ENCODE measurements around the gene TFDP2.
"Not testable (repeated sequence)": the region's sequence is repeated elsewhere in the genome, so short reads cannot be mapped to it uniquely, and the experiment has no call there.

TFDP2 gene

DNA sequence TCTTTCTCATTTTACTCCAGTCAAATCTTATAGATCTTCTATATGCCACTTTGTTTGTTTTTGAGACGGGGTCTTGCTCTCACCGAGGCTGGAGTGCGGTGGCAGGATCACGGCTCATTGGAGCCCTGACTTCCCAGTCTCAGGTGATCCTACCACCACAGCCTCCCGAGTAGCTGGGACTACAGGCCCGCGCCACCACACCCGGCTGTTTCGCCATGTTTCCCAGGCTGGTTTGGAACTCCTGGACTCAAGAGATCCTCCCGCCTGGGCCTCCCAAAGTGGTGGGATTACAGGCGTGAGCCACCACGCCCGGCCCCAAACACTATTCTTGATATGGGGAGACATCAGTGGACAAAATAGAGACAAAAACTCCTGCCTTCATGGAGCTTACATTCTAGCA, 927 bp upstream of the TFDP2 start:
- H3K4me3 ChIP-seq (ENCODE audit: low read length in 2 of 2) = no peak overlapping the region
- no peak overlapping the region for H2BK5ac ChIP-seq (ENCODE audit: low read length)

DNA sequence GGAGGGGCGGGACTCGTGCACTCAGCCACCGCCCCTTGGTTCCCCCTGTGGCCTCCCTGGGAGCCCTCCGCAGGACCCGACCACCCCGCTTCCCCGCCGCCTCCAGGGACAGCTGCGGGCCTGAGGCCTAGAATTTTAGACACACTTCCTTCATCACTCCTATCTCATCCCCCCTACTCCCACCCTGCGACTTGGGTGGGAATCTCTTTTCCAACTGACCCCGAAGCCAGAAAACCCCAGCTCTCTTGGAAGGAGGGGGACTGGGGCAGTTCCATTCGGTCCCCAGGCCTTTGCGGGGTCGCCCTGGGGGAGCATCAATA, 289 bp upstream of the TFDP2 start:
- no peak overlapping the region for H3K4ac ChIP-seq (ENCODE audit: low read length)
- no peaks in the 10 kb centered on the region for H3K27me3 ChIP-seq (ENCODE audit: control insufficient read depth in 3 of 3, insufficient read depth in 3 of 3, low read depth in 1 of 3, low read length in 3 of 3)
- no peak for DNase-seq (ENCODE audit: low spot score)
- no CpG with 5 or more reads among the region's 14 CpGs for WGBS, 2 donors (ENCODE audit: extremely low coverage in 2 of 2, insufficient read length in 2 of 2, insufficient replicate concordance in 1 of 2)
- no peak overlapping the region for H3K27ac ChIP-seq (replicated peaks; ENCODE audit: low read length)
- H3K23ac ChIP-seq (ENCODE audit: low read depth, low read length, poor library complexity) = no peak overlapping the region
- H3K36me3 ChIP-seq (replicated peaks in 1 of 2; ENCODE audit: control insufficient read depth in 2 of 2, insufficient read depth in 2 of 2, low read length in 2 of 2) = no peaks in the 10 kb centered on the region
- no peak overlapping the region for H2AK5ac ChIP-seq (ENCODE audit: low read depth, low read length)
- no peak overlapping the region for H4K91ac ChIP-seq (ENCODE audit: low read depth, low read length, poor library complexity)
- no peak overlapping the region for H2BK12ac ChIP-seq (ENCODE audit: low read length)
- H2BK5ac ChIP-seq (ENCODE audit: low read length) = no peak overlapping the region
- H2BK15ac ChIP-seq (ENCODE audit: low read length) = no peak overlapping the region
- peak overlapping the region; percentile 76 for H3K4me2 ChIP-seq (ENCODE audit: insufficient read depth, low read length, poor library complexity, severe bottlenecking)
- peak overlapping the region; percentile 61 for H3K18ac ChIP-seq (ENCODE audit: low read length)
- no peak overlapping the region for H2BK120ac ChIP-seq (ENCODE audit: low read depth, low read length)
- H3K4me3 ChIP-seq (ENCODE audit: low read length in 2 of 2) = peak overlapping the region; percentile 66 to 87
- H3K9me3 ChIP-seq (replicated peaks in 1 of 2; ENCODE audit: control insufficient read depth in 2 of 2, insufficient read depth in 1 of 2, low read depth in 1 of 2, low read length in 2 of 2) = no peaks in the 10 kb centered on the region
- no peak overlapping the region for H3K9ac ChIP-seq (ENCODE audit: low read depth, low read length, poor library complexity)
- peaks cover 3 to 7% of the 10 kb centered on the region in 2 donors for H3K4me1 ChIP-seq (ENCODE audit: control insufficient read depth in 2 of 2, insufficient read depth in 1 of 2, low read depth in 1 of 2, low read length in 2 of 2)
- no peaks in the 10 kb centered on the region for H3K79me1 ChIP-seq (ENCODE audit: low read depth, low read length)
- H3K14ac ChIP-seq (ENCODE audit: low read length) = no peak overlapping the region
- peak overlapping the region; percentile 96 for H2AFZ ChIP-seq (ENCODE audit: low read length)
- H4K8ac ChIP-seq (ENCODE audit: low read depth, low read length) = no peak overlapping the region

More for the DNA sequence above, 927 bp upstream of the TFDP2 start:
- Histone ChIP-seq H2BK120ac (ENCODE audit: low read depth, low read length) (no peak overlapping the region), H3K27me3 (ENCODE audit: control insufficient read depth in 3 of 3, insufficient read depth in 3 of 3, low read depth in 1 of 3, low read length in 3 of 3) (no peaks in the 10 kb centered on the region), H2BK12ac (ENCODE audit: low read length) (no peak overlapping the region), H2BK15ac (ENCODE audit: low read length) (no peak overlapping the region), H3K23ac (ENCODE audit: low read depth, low read length, poor library complexity) (no peak overlapping the region), H3K79me1 (ENCODE audit: low read depth, low read length) (no peaks in the 10 kb centered on the region), H3K36me3 (replicated peaks in 1 of 2; ENCODE audit: control insufficient read depth in 2 of 2, insufficient read depth in 2 of 2, low read length in 2 of 2) (no peaks in the 10 kb centered on the region), H2AFZ (ENCODE audit: low read length) (peak overlapping the region; percentile 96), H3K14ac (ENCODE audit: low read length) (no peak overlapping the region), H3K9me3 (replicated peaks in 1 of 2; ENCODE audit: control insufficient read depth in 2 of 2, insufficient read depth in 1 of 2, low read depth in 1 of 2, low read length in 2 of 2) (no peaks in the 10 kb centered on the region), H3K9ac (ENCODE audit: low read depth, low read length, poor library complexity) (no peak overlapping the region), H2AK5ac (ENCODE audit: low read depth, low read length) (no peak overlapping the region), H4K91ac (ENCODE audit: low read depth, low read length, poor library complexity) (no peak overlapping the region), H3K18ac (ENCODE audit: low read length) (no peak overlapping the region), H4K8ac (ENCODE audit: low read depth, low read length) (no peak overlapping the region), H3K4me2 (ENCODE audit: insufficient read depth, low read length, poor library complexity, severe bottlenecking) (no peak overlapping the region), H3K4ac (ENCODE audit: low read length) (no peak overlapping the region), H3K27ac (replicated peaks; ENCODE audit: low read length) (no peak overlapping the region), H3K4me1 (ENCODE audit: control insufficient read depth in 2 of 2, insufficient read depth in 1 of 2, low read depth in 1 of 2, low read length in 2 of 2) (peaks cover 3 to 7% of the 10 kb centered on the region in 2 donors)
- DNase-seq (ENCODE audit: low spot score) = no peak
- no CpG with 5 or more reads among the region's 13 CpGs for WGBS, 2 donors (ENCODE audit: extremely low coverage in 2 of 2, insufficient read length in 2 of 2, insufficient replicate concordance in 1 of 2)

DNA sequence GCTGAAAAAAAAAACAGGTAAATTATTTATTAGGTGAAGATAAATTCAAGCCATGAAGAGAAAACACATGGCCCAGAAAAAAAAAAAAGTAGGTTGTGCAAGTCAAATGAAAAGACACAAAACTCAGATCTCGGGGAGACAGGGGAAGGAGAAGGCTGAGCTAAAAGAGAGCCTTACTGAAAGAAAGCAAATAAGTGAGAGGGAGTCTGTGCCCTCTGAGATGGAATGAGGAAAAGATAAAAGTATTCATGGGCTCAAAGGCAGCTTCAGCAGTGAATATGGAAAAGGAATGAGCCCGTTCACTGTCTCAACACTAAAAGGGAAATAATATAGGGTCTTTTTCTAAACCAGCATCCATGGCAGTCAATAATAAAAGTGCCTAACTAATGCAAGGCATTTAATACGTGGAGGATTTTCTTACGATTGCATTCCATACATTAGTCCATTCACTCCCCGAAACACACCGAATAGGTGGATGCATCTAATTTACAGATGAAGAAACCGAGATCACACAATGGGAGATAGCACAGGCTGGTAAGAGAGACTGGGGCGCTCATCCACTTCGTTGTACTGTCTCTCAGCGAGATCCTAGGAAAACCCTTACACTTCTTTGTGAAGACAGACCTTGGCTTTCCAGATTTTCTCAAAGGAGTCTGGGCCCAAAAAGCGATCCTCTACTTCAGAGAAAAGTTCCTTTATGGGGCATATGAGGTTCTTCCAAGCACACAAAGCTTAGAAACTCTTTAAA, 1.1 kb downstream of the TFDP2 start:
- Histone ChIP-seq H4K91ac (ENCODE audit: low read depth, low read length, poor library complexity) (no peak overlapping the region), H2BK5ac (ENCODE audit: low read length) (no peak overlapping the region), H2BK120ac (ENCODE audit: low read depth, low read length) (no peak overlapping the region), H3K27me3 (ENCODE audit: control insufficient read depth in 3 of 3, insufficient read depth in 3 of 3, low read depth in 1 of 3, low read length in 3 of 3) (no peaks in the 10 kb centered on the region), H2AFZ (ENCODE audit: low read length) (peak overlapping the region; percentile 96), H3K9me3 (replicated peaks in 1 of 2; ENCODE audit: control insufficient read depth in 2 of 2, insufficient read depth in 1 of 2, low read depth in 1 of 2, low read length in 2 of 2) (no peaks in the 10 kb centered on the region), H3K27ac (replicated peaks; ENCODE audit: low read length) (no peak overlapping the region), H3K14ac (ENCODE audit: low read length) (no peak overlapping the region), H3K4me1 (ENCODE audit: control insufficient read depth in 2 of 2, insufficient read depth in 1 of 2, low read depth in 1 of 2, low read length in 2 of 2) (peaks cover 3 to 7% of the 10 kb centered on the region in 2 donors), H2BK15ac (ENCODE audit: low read length) (no peak overlapping the region), H4K8ac (ENCODE audit: low read depth, low read length) (no peak overlapping the region), H3K36me3 (replicated peaks in 1 of 2; ENCODE audit: control insufficient read depth in 2 of 2, insufficient read depth in 2 of 2, low read length in 2 of 2) (no peaks in the 10 kb centered on the region), H3K4me3 (ENCODE audit: low read length in 2 of 2) (peak overlapping the region; percentile 87 to 95), H3K23ac (ENCODE audit: low read depth, low read length, poor library complexity) (no peak overlapping the region), H2BK12ac (ENCODE audit: low read length) (no peak overlapping the region), H3K18ac (ENCODE audit: low read length) (no peak overlapping the region), H3K4ac (ENCODE audit: low read length) (no peak overlapping the region), H2AK5ac (ENCODE audit: low read depth, low read length) (no peak overlapping the region), H3K4me2 (ENCODE audit: insufficient read depth, low read length, poor library complexity, severe bottlenecking) (peak overlapping the region; percentile 76), H3K79me1 (ENCODE audit: low read depth, low read length) (peaks cover 1% of the 10 kb centered on the region), H3K9ac (ENCODE audit: low read depth, low read length, poor library complexity) (peak overlapping the region; percentile 30)
- no CpG with 5 or more reads among the region's 11 CpGs for WGBS, 2 donors (ENCODE audit: extremely low coverage in 2 of 2, insufficient read length in 2 of 2, insufficient replicate concordance in 1 of 2)
- DNase-seq (ENCODE audit: low spot score) = no peak

DNA sequence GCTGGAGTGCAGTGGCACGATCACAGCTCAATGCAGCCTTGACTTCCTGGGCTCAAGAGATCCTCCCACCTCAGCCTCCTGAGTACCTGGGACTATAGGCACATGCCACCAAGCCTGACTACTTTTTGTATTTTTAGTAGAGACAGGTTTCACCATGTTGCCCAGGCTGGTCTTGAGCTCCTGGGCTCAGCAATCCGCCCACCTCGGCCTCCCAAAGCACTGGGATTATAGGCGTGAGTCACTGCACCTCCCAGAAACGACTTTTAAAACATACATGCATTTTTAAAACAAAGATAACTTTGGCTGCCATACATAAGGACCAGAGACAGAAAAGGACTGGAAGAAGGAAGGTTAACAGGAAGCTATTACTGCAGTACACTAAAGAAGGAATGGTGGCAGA, 4.8 kb downstream of the TFDP2 start:
- Histone ChIP-seq H3K9me3 (replicated peaks in 1 of 2; ENCODE audit: control insufficient read depth in 2 of 2, insufficient read depth in 1 of 2, low read depth in 1 of 2, low read length in 2 of 2) (peaks cover 2 to 18% of the 10 kb centered on the region in 2 donors), H3K36me3 (replicated peaks in 1 of 2; ENCODE audit: control insufficient read depth in 2 of 2, insufficient read depth in 2 of 2, low read length in 2 of 2) (peaks cover 3 to 13% of the 10 kb centered on the region in 2 donors)
- not testable (repeated sequence) for H2BK15ac ChIP-seq (ENCODE audit: low read length); H3K9ac ChIP-seq (ENCODE audit: low read depth, low read length, poor library complexity); H4K91ac ChIP-seq (ENCODE audit: low read depth, low read length, poor library complexity); H3K27me3 ChIP-seq (ENCODE audit: control insufficient read depth in 3 of 3, insufficient read depth in 3 of 3, low read depth in 1 of 3, low read length in 3 of 3); H2BK120ac ChIP-seq (ENCODE audit: low read depth, low read length); H3K27ac ChIP-seq (replicated peaks; ENCODE audit: low read length); H3K23ac ChIP-seq (ENCODE audit: low read depth, low read length, poor library complexity); DNase-seq (ENCODE audit: low spot score); H2BK12ac ChIP-seq (ENCODE audit: low read length); H3K4me1 ChIP-seq (ENCODE audit: control insufficient read depth in 2 of 2, insufficient read depth in 1 of 2, low read depth in 1 of 2, low read length in 2 of 2); H3K4me2 ChIP-seq (ENCODE audit: insufficient read depth, low read length, poor library complexity, severe bottlenecking); H4K8ac ChIP-seq (ENCODE audit: low read depth, low read length); H3K18ac ChIP-seq (ENCODE audit: low read length); H3K4me3 ChIP-seq (ENCODE audit: low read length in 2 of 2); H3K4ac ChIP-seq (ENCODE audit: low read length); H3K14ac ChIP-seq (ENCODE audit: low read length); H2BK5ac ChIP-seq (ENCODE audit: low read length); H2AFZ ChIP-seq (ENCODE audit: low read length); H3K79me1 ChIP-seq (ENCODE audit: low read depth, low read length); H2AK5ac ChIP-seq (ENCODE audit: low read depth, low read length)
- WGBS, 2 donors (ENCODE audit: extremely low coverage in 2 of 2, insufficient read length in 2 of 2, insufficient replicate concordance in 1 of 2) = no CpG with 5 or more reads among the region's 5 CpGs
